RWPE1 (cell line): ENCODE results near the gene IL1RN.
A peak's percentile ranks its signal among the peaks of the same experiment; 100 is the strongest.

Source experiments
- CTCF ChIA-PET: fragments of 350-600 bp; sonication (Branson Sonifier 250); formaldehyde crosslinking; extraction: SDS; loops from one replicate; lab custom pipeline; 2021; lab: Yijun Ruan, JAX
- POLR2A ChIA-PET: fragments of 400-600 bp; formaldehyde crosslinking; extraction: SDS; loops from one replicate; lab custom pipeline; 2020; ENCODE audit warnings: antibody characterized with exemption; ENCODE audit not compliant: low non-redundant PET; lab: Yijun Ruan, JAX
- DNase-seq: peaks from one replicate; pipeline ENCODE4 v3.0.0; 2012; ENCODE audit warnings: low spot score
- H3K27ac ChIP-seq: fragments of 450-650 bp; 2 replicates; pipeline ENCODE4 v1.5.1; 2017
- CTCF ChIP-seq: fragments of 450-650 bp; conservative IDR thresholded peaks from 2 replicates; pipeline ENCODE4 v1.5.1; 2017; ENCODE audit warnings: low read depth, mild to moderate bottlenecking

The IL1RN gene

GRCh38 chr2:113144259-113144658 is 16.9 kb downstream of the IL1RN start:
- no peak for DNase-seq
- no peak for TF ChIP-seq CTCF
- CTCF ChIA-PET = interaction anchor here (0.7 kb wide), 1 partner anchor 64 kb away, joined by 3 read pairs; no protein-coding TSS in a partner anchor
- no peak overlapping the region for H3K27ac ChIP-seq
- POLR2A ChIA-PET = no interaction called here

GRCh38 chr2:113148606-113149552 is 21.5 kb downstream of the IL1RN start:
- POLR2A ChIA-PET = no interaction called here
- no peak for TF ChIP-seq CTCF
- no peak for DNase-seq
- no peak overlapping the region for H3K27ac ChIP-seq
- CTCF ChIA-PET = interaction anchor here (0.7 to 0.9 kb wide), 2 partner anchors 11 to 12 kb away, joined by 3 to 5 read pairs; no protein-coding TSS in a partner anchor

GRCh38 chr2:113149553-113150257 is 22.3 kb downstream of the IL1RN start:
- POLR2A ChIA-PET = no interaction called here
- H3K27ac ChIP-seq = no peak overlapping the region
- DNase-seq = no peak
- CTCF ChIA-PET = interaction anchor here (0.9 to 1.0 kb wide), 2 partner anchors 12 to 13 kb away, joined by 3 to 5 read pairs; no protein-coding TSS in a partner anchor
- no peak for TF ChIP-seq CTCF

- ChIA-PET POLR2A (no interaction called here), CTCF (interaction anchor here (0.6 to 1.0 kb wide), 2 partner anchors 14 to 21 kb away, joined by 3 read pairs; no protein-coding TSS in a partner anchor)
- TF ChIP-seq CTCF = no peak
- H3K27ac ChIP-seq = no peak overlapping the region
- DNase-seq = no peak
Observed at GRCh38 chr2:113150258-113150601, 22.8 kb downstream of the IL1RN start.

- POLR2A ChIA-PET = no interaction called here
- H3K27ac ChIP-seq = no peak overlapping the region
- CTCF ChIA-PET = interaction anchor here (0.6 to 1.5 kb wide), 4 partner anchors 7 to 46 kb away, joined by 3 read pairs; no protein-coding TSS in a partner anchor
- no peak for TF ChIP-seq CTCF
- no peak for DNase-seq
Observed at GRCh38 chr2:113155331-113155730, 27.9 kb downstream of the IL1RN start.

- POLR2A ChIA-PET = no interaction called here
- CTCF ChIA-PET = interaction anchor here (0.6 to 1.5 kb wide), 2 partner anchors 18 to 303 kb away, joined by 3 read pairs; no protein-coding TSS in a partner anchor
- TF ChIP-seq CTCF = no peak
- H3K27ac ChIP-seq = peak overlapping the region; percentile 81
- DNase-seq = no peak
Observed at GRCh38 chr2:113156278-113157117, 29.1 kb downstream of the IL1RN start.
